Transverse colon (tissue), 4 donors: ENCODE data around the gene GRM8.

ENCODE experiments used
- POLR2A ChIP-seq: fragments of 450-650 bp; IDR thresholded peaks from one replicate; pipeline ENCODE4 v1.6.1; 2016; ENCODE audit warnings: antibody characterized with exemption, mild to moderate bottlenecking, moderate library complexity
- POLR2AphosphoS5 ChIP-seq, 3 donors: sonication (generic); formaldehyde crosslinking; IDR thresholded peaks; one replicate each; pipeline ENCODE4 v1.6.1; 2016; ENCODE audit warnings: antibody characterized with exemption in 3 of 3
- TF ChIP-seq, protein P1 (sequence below), 5 experiments: fragments of 200-600 bp in 3 of 5; fragments of 450-650 bp in 2 of 5; sonication (generic) in 3 of 5; IDR thresholded peaks; 1 replicate in 2 of 5; 2 replicates in 3 of 5; pipeline ENCODE4 v1.5.1; 2016 to 2017; ENCODE audit warnings: antibody characterized with exemption in 5 of 5, inconsistent platforms in 3 of 5, mild to moderate bottlenecking in 2 of 5, moderate library complexity in 1 of 5

DNA sequence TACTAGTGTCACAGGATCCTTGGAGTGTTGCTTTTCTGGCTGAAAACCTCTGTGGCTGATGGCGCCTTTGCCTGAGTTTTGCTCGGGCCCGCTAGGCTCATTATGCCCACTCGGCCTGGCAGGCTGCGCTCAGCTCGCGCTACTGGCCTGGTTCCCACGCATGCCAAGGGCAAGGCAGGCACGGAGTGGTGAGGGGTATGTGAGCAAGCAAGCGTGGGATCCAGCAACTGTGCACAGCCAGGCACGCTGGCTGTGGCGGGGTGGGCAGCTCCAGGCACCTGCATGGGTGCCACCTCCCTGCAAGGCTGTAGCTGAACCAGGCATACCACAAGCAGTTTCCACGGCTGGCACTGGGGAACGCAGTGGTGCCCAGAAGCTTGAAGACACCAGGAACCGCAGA lies 562.6 kb downstream of the GRM8 start:
- TF ChIP-seq, protein P1, sequence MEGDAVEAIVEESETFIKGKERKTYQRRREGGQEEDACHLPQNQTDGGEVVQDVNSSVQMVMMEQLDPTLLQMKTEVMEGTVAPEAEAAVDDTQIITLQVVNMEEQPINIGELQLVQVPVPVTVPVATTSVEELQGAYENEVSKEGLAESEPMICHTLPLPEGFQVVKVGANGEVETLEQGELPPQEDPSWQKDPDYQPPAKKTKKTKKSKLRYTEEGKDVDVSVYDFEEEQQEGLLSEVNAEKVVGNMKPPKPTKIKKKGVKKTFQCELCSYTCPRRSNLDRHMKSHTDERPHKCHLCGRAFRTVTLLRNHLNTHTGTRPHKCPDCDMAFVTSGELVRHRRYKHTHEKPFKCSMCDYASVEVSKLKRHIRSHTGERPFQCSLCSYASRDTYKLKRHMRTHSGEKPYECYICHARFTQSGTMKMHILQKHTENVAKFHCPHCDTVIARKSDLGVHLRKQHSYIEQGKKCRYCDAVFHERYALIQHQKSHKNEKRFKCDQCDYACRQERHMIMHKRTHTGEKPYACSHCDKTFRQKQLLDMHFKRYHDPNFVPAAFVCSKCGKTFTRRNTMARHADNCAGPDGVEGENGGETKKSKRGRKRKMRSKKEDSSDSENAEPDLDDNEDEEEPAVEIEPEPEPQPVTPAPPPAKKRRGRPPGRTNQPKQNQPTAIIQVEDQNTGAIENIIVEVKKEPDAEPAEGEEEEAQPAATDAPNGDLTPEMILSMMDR (IDR thresholded peaks at IDR 0.05): no peak
- TF ChIP-seq POLR2A: no peak
- no peak for TF ChIP-seq POLR2AphosphoS5 (IDR thresholded peaks at IDR 0.05)
